HepG2 (cell line): ENCODE measurements around the gene PPM1G. TPM values are rescaled to one million over a fixed set of nuclear protein-coding genes. Genes with fewer than 3 reads are reported as not detected.

Experiments
- CCDC6 ChIP-seq: sonication (generic); formaldehyde crosslinking; IDR thresholded peaks from 2 replicates; pipeline ENCODE4 v1.8.1; 2022; ENCODE audit warnings: mild to moderate bottlenecking, missing genetic modification reagents, moderate library complexity
- CEBPZ ChIP-seq: IDR thresholded peaks from 2 replicates; pipeline ENCODE4 v1.6.1; 2012; ENCODE audit warnings: low read length, improper control_type of control experiment
- GTF2F1 ChIP-seq: fragments of 150-350 bp; IDR thresholded peaks from 2 replicates; pipeline ENCODE4 v1.6.1; 2014; ENCODE audit warnings: low read length
- HHEX ChIP-seq: IDR thresholded peaks from 2 replicates; pipeline ENCODE4 v1.6.1; 2016; ENCODE audit warnings: control low read depth
- HOXA3 ChIP-seq: sonication (generic); formaldehyde crosslinking; IDR thresholded peaks from 2 replicates; pipeline ENCODE4 v1.5.0; 2020; ENCODE audit warnings: missing genetic modification reagents
- MED8 ChIP-seq: sonication (generic); formaldehyde crosslinking; IDR thresholded peaks from 2 replicates; pipeline ENCODE4 v1.8.1; 2023; ENCODE audit warnings: mild to moderate bottlenecking, missing genetic modification reagents; ENCODE audit not compliant: insufficient replicate concordance
- MEIS1 ChIP-seq: sonication (generic); formaldehyde crosslinking; IDR thresholded peaks from 2 replicates; pipeline ENCODE4 v1.9.0; 2021; ENCODE audit warnings: mild to moderate bottlenecking, missing genetic modification reagents, moderate library complexity, borderline replicate concordance
- PAWR ChIP-seq: sonication (generic); formaldehyde crosslinking; IDR thresholded peaks from 2 replicates; pipeline ENCODE4 v1.4.0; 2020; ENCODE audit warnings: missing genetic modification reagents, mild to moderate bottlenecking, borderline replicate concordance
- RBFOX2 ChIP-seq: fragments of 200-400 bp; formaldehyde crosslinking; IDR thresholded peaks from 2 replicates; pipeline ENCODE4 v1.6.1; 2017; ENCODE audit warnings: low read depth, mild to moderate bottlenecking, low read length
- RORA ChIP-seq: sonication (generic); formaldehyde crosslinking; IDR thresholded peaks from 2 replicates; pipeline ENCODE4 v1.5.0; 2020; ENCODE audit warnings: mild to moderate bottlenecking, missing genetic modification reagents, moderate library complexity
- STAT5B ChIP-seq: sonication (generic); formaldehyde crosslinking; IDR thresholded peaks from 2 replicates; pipeline ENCODE4 v1.4.0; 2020; ENCODE audit warnings: missing genetic modification reagents
- THRA ChIP-seq: sonication (generic); formaldehyde crosslinking; IDR thresholded peaks from 2 replicates; pipeline ENCODE4 v1.4.0; 2020; ENCODE audit warnings: missing genetic modification reagents, borderline replicate concordance
- TSC22D2 ChIP-seq: sonication (generic); formaldehyde crosslinking; IDR thresholded peaks from 2 replicates; pipeline ENCODE4 v1.5.1; 2020; ENCODE audit warnings: missing genetic modification reagents, mild to moderate bottlenecking, borderline replicate concordance
- ZFP36 ChIP-seq: fragments of 150-350 bp; IDR thresholded peaks from 2 replicates; pipeline ENCODE4 v1.6.1; 2018; ENCODE audit warnings: borderline replicate concordance, low read length, low read depth; ENCODE audit not compliant: partially characterized antibody
- ZNF550 ChIP-seq: sonication (generic); formaldehyde crosslinking; IDR thresholded peaks from 2 replicates; pipeline ENCODE4 v1.4.0; 2020; ENCODE audit warnings: mild to moderate bottlenecking, missing genetic modification reagents, borderline replicate concordance
- ZNF83 ChIP-seq: sonication (generic); formaldehyde crosslinking; IDR thresholded peaks from 2 replicates; pipeline ENCODE4 v1.4.0; 2020; ENCODE audit warnings: missing genetic modification reagents, mild to moderate bottlenecking, borderline replicate concordance
- polyA plus RNA-seq, 8 experiments: library from polyadenylated mRNA; depleted of rRNA in 3 of 8; stranded (reverse) in 7 of 8; unstranded in 1 of 8; fragments of >200 nt; fragmentation: Illumina TruSeq in 4 of 8; extraction: Trizol in 4 of 8; gene quantifications; 2 replicates each; pipeline versions ENCODE4 v1.2.1 to v1.2.3, GENCODE V29; 2011 to 2016; ENCODE audit warnings: low read depth in 4 of 8, missing spikeins in 1 of 8, mixed read lengths in 1 of 8; ENCODE audit not compliant: insufficient read depth in 1 of 8
- total RNA-seq, 5 experiments: library from RNA; depleted of rRNA; stranded (reverse); fragments of >200 nt; fragmentation: Illumina TruSeq; extraction: Trizol; gene quantifications; 2 replicates each; pipeline ENCODE4 v1.2.3, GENCODE V29; 2016; ENCODE audit warnings: low read depth in 1 of 5
- TF ChIP-seq, protein P1 (sequence below): sonication (generic); formaldehyde crosslinking; conservative IDR thresholded peaks from 2 replicates; pipeline ENCODE4 v1.5.0; 2020; ENCODE audit warnings: missing genetic modification reagents
- TF ChIP-seq, protein P2 (sequence below): sonication (generic); formaldehyde crosslinking; IDR thresholded peaks from 2 replicates; pipeline ENCODE4 v1.4.0; 2020; ENCODE audit warnings: mild to moderate bottlenecking, missing genetic modification reagents
- TF ChIP-seq, protein P3 (sequence below): sonication (generic); formaldehyde crosslinking; IDR thresholded peaks from 2 replicates; pipeline ENCODE4 v1.4.0; 2020; ENCODE audit warnings: missing genetic modification reagents

The PPM1G gene
- total and polyA plus RNA-seq, 2 of the 13 experiments (the other 11 are each of a cell fraction or from before 2014, with no cell fraction given) = 58.2 to 213 TPM

DNA sequence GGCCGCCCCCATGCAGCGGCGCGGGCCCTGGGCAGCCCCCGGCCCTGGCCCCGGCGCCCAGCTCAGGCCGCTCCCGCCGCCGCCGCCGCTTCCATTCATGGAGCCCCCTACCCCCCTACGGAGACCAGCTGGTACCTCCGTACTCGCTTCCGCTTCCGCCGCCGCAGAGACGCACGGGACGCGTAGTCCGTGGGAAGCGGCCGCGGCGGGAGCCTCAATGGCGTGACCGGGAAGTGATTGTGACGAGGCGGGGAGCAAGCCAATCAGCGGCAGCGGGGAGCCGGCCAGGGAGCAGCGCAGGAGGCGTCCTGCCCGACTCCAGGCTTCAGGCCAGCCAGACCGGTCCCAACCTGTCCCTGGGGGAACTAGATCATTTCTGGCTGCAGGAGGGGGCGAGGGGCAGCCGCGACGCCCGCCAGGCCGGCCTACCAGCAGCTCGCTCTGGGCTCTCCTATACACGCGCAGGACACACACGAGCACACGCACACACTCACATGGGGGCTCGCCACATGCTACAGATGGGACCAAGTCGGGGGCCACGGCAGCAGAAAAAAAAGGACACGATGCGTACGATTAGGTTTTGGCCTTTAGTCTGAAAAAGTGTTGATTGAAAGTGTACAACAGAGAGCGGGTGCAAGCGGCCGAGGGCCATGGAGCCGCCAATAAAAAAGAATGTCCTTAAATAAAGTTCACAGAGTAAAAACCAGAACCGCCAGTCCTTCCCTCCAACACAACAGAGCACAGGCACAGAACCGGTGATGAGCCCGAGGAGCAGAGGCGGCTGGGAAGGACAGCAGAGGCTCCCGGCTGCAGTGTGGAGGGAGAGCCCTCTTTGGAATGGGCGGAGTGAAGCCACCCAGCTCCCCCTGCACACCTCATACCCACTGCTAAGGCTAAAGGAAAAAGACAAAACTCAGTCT lies 28.5 kb downstream of the PPM1G start, which contains the start of gene ZNF513 (continued):
- no peak for TF ChIP-seq TSC22D2 (CRISPR knock-in tag)
- TF ChIP-seq, protein P1, sequence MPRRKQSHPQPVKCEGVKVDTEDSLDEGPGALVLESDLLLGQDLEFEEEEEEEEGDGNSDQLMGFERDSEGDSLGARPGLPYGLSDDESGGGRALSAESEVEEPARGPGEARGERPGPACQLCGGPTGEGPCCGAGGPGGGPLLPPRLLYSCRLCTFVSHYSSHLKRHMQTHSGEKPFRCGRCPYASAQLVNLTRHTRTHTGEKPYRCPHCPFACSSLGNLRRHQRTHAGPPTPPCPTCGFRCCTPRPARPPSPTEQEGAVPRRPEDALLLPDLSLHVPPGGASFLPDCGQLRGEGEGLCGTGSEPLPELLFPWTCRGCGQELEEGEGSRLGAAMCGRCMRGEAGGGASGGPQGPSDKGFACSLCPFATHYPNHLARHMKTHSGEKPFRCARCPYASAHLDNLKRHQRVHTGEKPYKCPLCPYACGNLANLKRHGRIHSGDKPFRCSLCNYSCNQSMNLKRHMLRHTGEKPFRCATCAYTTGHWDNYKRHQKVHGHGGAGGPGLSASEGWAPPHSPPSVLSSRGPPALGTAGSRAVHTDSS (CRISPR knock-in tag) = no peak
- peak; percentile 80 for TF ChIP-seq RBFOX2
- TF ChIP-seq RORA (CRISPR knock-in tag) = no peak
- no peak for TF ChIP-seq GTF2F1
- TF ChIP-seq PAWR = no peak
- no peak for TF ChIP-seq HHEX (CRISPR knock-in tag)
- peak; percentile 90 for TF ChIP-seq HOXA3
- TF ChIP-seq, protein P2, sequence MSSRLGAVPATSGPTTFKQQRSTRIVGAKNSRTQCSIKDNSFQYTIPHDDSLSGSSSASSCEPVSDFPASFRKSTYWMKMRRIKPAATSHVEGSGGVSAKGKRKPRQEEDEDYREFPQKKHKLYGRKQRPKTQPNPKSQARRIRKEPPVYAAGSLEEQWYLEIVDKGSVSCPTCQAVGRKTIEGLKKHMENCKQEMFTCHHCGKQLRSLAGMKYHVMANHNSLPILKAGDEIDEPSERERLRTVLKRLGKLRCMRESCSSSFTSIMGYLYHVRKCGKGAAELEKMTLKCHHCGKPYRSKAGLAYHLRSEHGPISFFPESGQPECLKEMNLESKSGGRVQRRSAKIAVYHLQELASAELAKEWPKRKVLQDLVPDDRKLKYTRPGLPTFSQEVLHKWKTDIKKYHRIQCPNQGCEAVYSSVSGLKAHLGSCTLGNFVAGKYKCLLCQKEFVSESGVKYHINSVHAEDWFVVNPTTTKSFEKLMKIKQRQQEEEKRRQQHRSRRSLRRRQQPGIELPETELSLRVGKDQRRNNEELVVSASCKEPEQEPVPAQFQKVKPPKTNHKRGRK (CRISPR knock-in tag) = 0 out of 2 replicates have a peak, but pooled peaks have one; percentile 27
- TF ChIP-seq, protein P3, sequence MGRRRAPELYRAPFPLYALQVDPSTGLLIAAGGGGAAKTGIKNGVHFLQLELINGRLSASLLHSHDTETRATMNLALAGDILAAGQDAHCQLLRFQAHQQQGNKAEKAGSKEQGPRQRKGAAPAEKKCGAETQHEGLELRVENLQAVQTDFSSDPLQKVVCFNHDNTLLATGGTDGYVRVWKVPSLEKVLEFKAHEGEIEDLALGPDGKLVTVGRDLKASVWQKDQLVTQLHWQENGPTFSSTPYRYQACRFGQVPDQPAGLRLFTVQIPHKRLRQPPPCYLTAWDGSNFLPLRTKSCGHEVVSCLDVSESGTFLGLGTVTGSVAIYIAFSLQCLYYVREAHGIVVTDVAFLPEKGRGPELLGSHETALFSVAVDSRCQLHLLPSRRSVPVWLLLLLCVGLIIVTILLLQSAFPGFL (CRISPR knock-in tag) = no peak
- TF ChIP-seq CCDC6 (CRISPR knock-in tag) = no peak
- no peak for TF ChIP-seq STAT5B (CRISPR knock-in tag)
- TF ChIP-seq ZNF83 (CRISPR knock-in tag) = no peak
- no peak for TF ChIP-seq MED8 (CRISPR knock-in tag)
- TF ChIP-seq MEIS1 (CRISPR knock-in tag) = no peak
- no peak for TF ChIP-seq ZFP36
- no peak for TF ChIP-seq THRA
- TF ChIP-seq ZNF550 (CRISPR knock-in tag) = peak; percentile 30; the same call in 1 of the 2 replicates
- no peak for TF ChIP-seq CEBPZ
